ENCODE measurements around the gene DALRD3.
A peak's percentile ranks its signal among the peaks of the same experiment; 100 is the strongest.
"Not testable (repeated sequence)": the region's sequence is repeated elsewhere in the genome, so short reads cannot be mapped to it uniquely, and the experiment has no call there.

The DALRD3 gene

GRCh38 chr3:49015765-49016164, 2.6 kb downstream of the DALRD3 start:
- no peak overlapping the region for H3K27ac Mint-ChIP-seq
- H3K4me3 Mint-ChIP-seq: peak overlapping the region; percentile 45
- H3K36me3 Mint-ChIP-seq (ENCODE audit: low read depth): peaks cover 21% of the 10 kb centered on the region
- H3K4me1 Mint-ChIP-seq (ENCODE audit: low read depth): peaks cover 14% of the 10 kb centered on the region
- no peaks in the 10 kb centered on the region for H3K27me3 Mint-ChIP-seq (ENCODE audit: low read depth)
- H3K9me3 Mint-ChIP-seq: no peaks in the 10 kb centered on the region

DNA sequence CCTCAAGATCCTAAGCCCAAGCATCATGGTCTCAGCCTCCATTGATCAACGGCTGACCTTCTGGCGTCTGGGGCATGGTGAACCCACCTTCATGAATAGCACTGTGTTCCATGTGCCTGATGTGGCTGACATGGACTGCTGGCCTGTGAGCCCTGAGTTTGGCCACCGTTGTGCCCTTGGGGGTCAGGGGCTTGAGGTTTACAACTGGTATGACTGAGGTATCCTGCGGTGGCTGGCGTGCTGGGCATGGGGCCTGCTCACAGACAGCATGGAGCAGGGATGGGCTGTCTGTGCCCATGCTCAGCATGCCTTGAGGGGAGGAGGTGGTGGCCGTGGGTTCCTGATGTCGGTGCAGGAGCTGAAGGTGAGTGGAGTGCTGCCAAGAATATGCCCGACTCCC, 3.3 kb downstream of the DALRD3 start:
- Mint-ChIP-seq H3K27me3 (ENCODE audit: low read depth) (no peaks in the 10 kb centered on the region), H3K4me1 (ENCODE audit: low read depth) (peaks cover 14% of the 10 kb centered on the region), H3K27ac (no peak overlapping the region), H3K36me3 (ENCODE audit: low read depth) (peaks cover 21% of the 10 kb centered on the region), H3K9me3 (no peaks in the 10 kb centered on the region), H3K4me3 (no peak overlapping the region)

DNA sequence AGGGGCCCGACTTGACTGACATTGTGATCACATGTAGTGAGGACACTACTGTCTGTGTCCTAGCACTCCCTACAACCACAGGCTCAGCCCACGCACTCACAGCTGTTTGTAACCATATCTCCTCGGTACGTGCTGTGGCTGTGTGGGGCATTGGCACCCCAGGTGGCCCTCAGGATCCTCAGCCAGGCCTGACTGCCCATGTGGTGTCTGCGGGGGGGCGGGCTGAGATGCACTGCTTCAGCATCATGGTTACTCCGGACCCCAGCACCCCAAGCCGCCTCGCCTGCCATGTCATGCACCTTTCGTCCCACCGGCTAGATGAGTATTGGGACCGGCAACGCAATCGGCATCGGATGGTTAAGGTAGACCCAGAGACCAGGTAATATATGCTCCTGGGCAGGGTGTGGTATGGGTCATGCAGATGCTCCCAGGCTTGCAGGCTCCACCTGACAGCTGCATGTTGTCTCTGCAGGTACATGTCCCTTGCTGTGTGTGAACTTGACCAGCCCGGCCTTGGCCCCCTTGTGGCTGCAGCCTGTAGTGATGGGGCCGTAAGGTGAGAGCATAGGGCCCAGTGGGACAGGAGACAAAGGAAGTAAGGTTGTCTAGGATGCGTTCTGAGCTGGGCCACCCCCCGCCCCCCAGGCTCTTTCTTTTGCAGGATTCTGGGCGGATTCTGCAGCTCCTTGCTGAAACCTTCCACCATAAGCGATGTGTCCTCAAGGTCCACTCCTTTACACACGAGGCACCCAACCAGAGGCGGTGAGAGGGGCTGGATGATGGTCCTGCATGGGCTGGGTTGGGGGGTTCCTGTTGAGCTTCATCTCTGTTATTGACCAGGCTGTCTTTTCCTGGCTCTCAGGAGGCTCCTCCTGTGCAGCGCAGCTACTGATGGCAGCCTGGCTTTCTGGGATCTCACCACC, 4.4 kb downstream of the DALRD3 start:
- Mint-ChIP-seq H3K9me3 (no peaks in the 10 kb centered on the region), H3K36me3 (ENCODE audit: low read depth) (peaks cover 25% of the 10 kb centered on the region), H3K4me1 (ENCODE audit: low read depth) (peaks cover 11% of the 10 kb centered on the region), H3K27ac (no peak overlapping the region), H3K4me3 (no peak overlapping the region), H3K27me3 (ENCODE audit: low read depth) (no peaks in the 10 kb centered on the region)

- no peak overlapping the region for H3K27ac Mint-ChIP-seq
- H3K4me1 Mint-ChIP-seq (ENCODE audit: low read depth): peaks cover 12% of the 10 kb centered on the region
These were observed 5.2 kb downstream of the DALRD3 start for GRCh38 chr3:49013113-49013737.

DNA sequence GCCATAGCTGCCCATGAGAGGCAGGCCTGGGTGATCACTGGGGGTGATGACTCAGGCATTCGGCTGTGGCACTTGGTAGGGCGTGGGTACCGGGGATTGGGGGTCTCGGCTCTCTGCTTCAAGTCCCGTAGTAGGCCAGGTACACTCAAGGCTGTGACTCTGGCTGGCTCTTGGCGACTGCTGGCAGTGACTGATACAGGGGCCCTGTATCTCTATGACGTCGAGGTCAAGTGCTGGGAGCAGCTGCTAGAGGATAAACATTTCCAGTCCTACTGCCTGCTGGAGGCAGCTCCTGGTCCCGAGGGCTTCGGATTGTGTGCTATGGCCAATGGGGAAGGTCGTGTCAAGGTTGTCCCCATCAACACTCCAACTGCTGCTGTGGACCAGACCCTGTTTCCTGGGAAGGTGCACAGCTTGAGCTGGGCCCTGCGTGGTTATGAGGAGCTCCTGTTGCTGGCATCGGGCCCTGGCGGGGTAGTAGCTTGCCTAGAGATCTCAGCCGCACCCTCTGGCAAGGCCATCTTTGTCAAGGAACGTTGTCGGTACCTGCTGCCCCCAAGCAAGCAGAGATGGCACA, 5.9 kb downstream of the DALRD3 start:
- Mint-ChIP-seq H3K36me3 (ENCODE audit: low read depth) (peaks cover 26% of the 10 kb centered on the region), H3K27me3 (ENCODE audit: low read depth) (no peaks in the 10 kb centered on the region), H3K9me3 (no peaks in the 10 kb centered on the region), H3K27ac (no peak overlapping the region), H3K4me3 (no peak overlapping the region), H3K4me1 (ENCODE audit: low read depth) (peaks cover 16% of the 10 kb centered on the region)

More at GRCh38 chr3:49013113-49013737, 5.2 kb downstream of the DALRD3 start:
- H3K36me3 Mint-ChIP-seq (ENCODE audit: low read depth): peaks cover 26% of the 10 kb centered on the region
- H3K27me3 Mint-ChIP-seq (ENCODE audit: low read depth): no peaks in the 10 kb centered on the region
- H3K4me3 Mint-ChIP-seq: no peak overlapping the region
- no peaks in the 10 kb centered on the region for H3K9me3 Mint-ChIP-seq

GRCh38 chr3:49009396-49009795, 9.0 kb downstream of the DALRD3 start:
- Mint-ChIP-seq H3K4me1 (ENCODE audit: low read depth) (peaks cover 22% of the 10 kb centered on the region), H3K36me3 (ENCODE audit: low read depth) (peaks cover 14% of the 10 kb centered on the region), H3K4me3 (no peak overlapping the region), H3K27ac (no peak overlapping the region), H3K27me3 (ENCODE audit: low read depth) (no peaks in the 10 kb centered on the region), H3K9me3 (no peaks in the 10 kb centered on the region)

- peaks cover 22% of the 10 kb centered on the region for H3K4me1 Mint-ChIP-seq (ENCODE audit: low read depth)
- H3K4me3 Mint-ChIP-seq: peak overlapping the region; percentile 99
- not testable (repeated sequence) for H3K9me3 Mint-ChIP-seq; H3K27ac Mint-ChIP-seq; H3K27me3 Mint-ChIP-seq (ENCODE audit: low read depth)
- H3K36me3 Mint-ChIP-seq (ENCODE audit: low read depth): peaks cover 14% of the 10 kb centered on the region
These were observed 9.8 kb downstream of the DALRD3 start for GRCh38 chr3:49008627-49009026.

GRCh38 chr3:49007771-49008528, 10.4 kb downstream of the DALRD3 start:
- H3K27ac Mint-ChIP-seq: peak overlapping the region; percentile 99
- H3K27me3 Mint-ChIP-seq (ENCODE audit: low read depth): no peaks in the 10 kb centered on the region
- H3K36me3 Mint-ChIP-seq (ENCODE audit: low read depth): peaks cover 14% of the 10 kb centered on the region
- peaks cover 22% of the 10 kb centered on the region for H3K4me1 Mint-ChIP-seq (ENCODE audit: low read depth)
- H3K9me3 Mint-ChIP-seq: no peaks in the 10 kb centered on the region
- peak overlapping the region; percentile 99 for H3K4me3 Mint-ChIP-seq

- Mint-ChIP-seq H3K27me3 (ENCODE audit: low read depth) (no peaks in the 10 kb centered on the region), H3K9me3 (no peaks in the 10 kb centered on the region), H3K36me3 (ENCODE audit: low read depth) (peaks cover 13% of the 10 kb centered on the region), H3K27ac (peak within 1 kb of the TSS; percentile 99), H3K4me1 (ENCODE audit: low read depth) (peaks cover 21% of the 10 kb centered on the region), H3K4me3 (peak within 1 kb of the TSS; percentile 99)
These were observed 11.2 kb downstream of the DALRD3 start, which contains the start of gene WDR6 for GRCh38 chr3:49007068-49007770. WDR6 (plus strand) TSS chr3:49007391; CDS start chr3:49007432, 41 bp downstream.

GRCh38 chr3:49006408-49007067, 11.8 kb downstream of the DALRD3 start:
- peaks cover 19% of the 10 kb centered on the region for H3K4me1 Mint-ChIP-seq (ENCODE audit: low read depth)
- H3K36me3 Mint-ChIP-seq (ENCODE audit: low read depth): peaks cover 7% of the 10 kb centered on the region
- H3K27me3 Mint-ChIP-seq (ENCODE audit: low read depth): no peaks in the 10 kb centered on the region
- H3K9me3 Mint-ChIP-seq: no peaks in the 10 kb centered on the region
- peak overlapping the region; percentile 99 for H3K4me3 Mint-ChIP-seq
- peak overlapping the region; percentile 99 for H3K27ac Mint-ChIP-seq

- Mint-ChIP-seq H3K4me3 (peak overlapping the region; percentile 99), H3K27me3 (ENCODE audit: low read depth) (no peaks in the 10 kb centered on the region), H3K4me1 (ENCODE audit: low read depth) (peaks cover 19% of the 10 kb centered on the region), H3K27ac (peak overlapping the region; percentile 99), H3K36me3 (ENCODE audit: low read depth) (peaks cover 6% of the 10 kb centered on the region), H3K9me3 (no peaks in the 10 kb centered on the region)
These were observed 12.4 kb downstream of the DALRD3 start for GRCh38 chr3:49005998-49006397.

DNA sequence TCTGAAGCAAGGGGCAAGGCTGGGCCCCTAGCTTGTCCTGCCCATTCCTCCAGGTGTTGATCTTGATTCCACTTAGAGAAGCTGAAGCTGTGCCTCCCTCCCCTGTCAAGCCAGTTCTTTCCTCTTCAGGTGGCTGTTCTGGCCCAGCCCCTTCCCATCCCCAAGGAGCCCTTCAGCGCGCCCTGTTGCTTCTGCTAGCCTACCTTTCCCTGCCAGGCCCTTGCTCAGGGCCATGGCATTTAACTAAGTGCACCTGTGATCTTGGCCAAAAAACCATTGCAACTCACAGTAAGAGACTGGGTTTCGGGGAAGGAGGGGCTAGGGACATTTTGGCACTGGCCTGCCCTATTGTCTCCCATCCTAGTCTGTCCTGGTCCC, 13.1 kb downstream of the DALRD3 start:
- Mint-ChIP-seq H3K27me3 (ENCODE audit: low read depth) (no peaks in the 10 kb centered on the region), H3K4me3 (no peak overlapping the region)

More for the DNA sequence above, 13.1 kb downstream of the DALRD3 start:
- Mint-ChIP-seq H3K9me3 (no peaks in the 10 kb centered on the region), H3K4me1 (ENCODE audit: low read depth) (peaks cover 21% of the 10 kb centered on the region), H3K27ac (no peak overlapping the region), H3K36me3 (ENCODE audit: low read depth) (peaks cover 6% of the 10 kb centered on the region)
